ENCODE results near the gene ACOX3. TPM values are rescaled to one million over a fixed set of nuclear protein-coding genes. Genes with fewer than 3 reads are reported as not detected.

ACOX3 gene
- total and polyA plus RNA-seq, 10 of the 15 experiments (the other 5 are each of a cell fraction or from before 2014, with no cell fraction given) = 2.0 to 24.5 (median 14.0) TPM

DNA sequence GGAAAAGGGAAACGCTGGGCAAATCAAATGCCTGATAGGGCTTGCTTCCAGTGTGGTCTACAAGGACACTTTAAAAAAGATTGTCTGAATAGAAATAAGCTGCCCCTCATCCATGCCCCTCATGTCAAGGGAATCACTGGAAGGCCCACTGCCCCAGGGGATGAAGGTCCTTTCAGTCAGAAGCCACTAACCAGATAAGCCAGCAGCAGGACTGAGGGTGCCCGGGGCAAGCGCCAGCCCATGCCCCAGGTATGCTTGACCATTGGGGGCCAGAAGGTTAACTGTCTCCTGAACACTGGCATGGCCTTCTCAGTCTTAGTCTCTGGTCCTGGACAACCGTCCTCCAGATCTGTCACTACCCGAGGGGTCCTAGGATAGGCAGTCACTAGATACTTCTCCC lies 17.7 kb downstream of the ACOX3 start:
- Histone ChIP-seq H4K20me1 (ENCODE audit: control insufficient read depth, insufficient read depth) (no peaks in the 10 kb centered on the region), H3K4me2 (ENCODE audit: control insufficient read depth, insufficient read depth) (no peak overlapping the region), H3K4me3 (no peak overlapping the region), H3K27ac (ENCODE audit: control insufficient read depth, insufficient read depth) (no peak overlapping the region), H3K4me1 (ENCODE audit: control insufficient read depth, insufficient read depth, low read length) (peaks cover 20% of the 10 kb centered on the region), H2AFZ (ENCODE audit: control insufficient read depth, low read depth, low read length) (no peak overlapping the region), H3K9ac (ENCODE audit: control insufficient read depth, insufficient read depth, low read length) (no peak overlapping the region), H3K9me3 (replicated peaks; ENCODE audit: control insufficient read depth, insufficient read depth, low read length) (no peaks in the 10 kb centered on the region), H3K79me2 (ENCODE audit: control insufficient read depth, insufficient read depth, low read length) (peaks cover 4% of the 10 kb centered on the region), H3K36me3 (ENCODE audit: control insufficient read depth in 2 of 2, insufficient read depth in 2 of 2, low read length in 1 of 2) (no peaks in the 10 kb centered on the region), H3K27me3 (replicated peaks in 1 of 2; ENCODE audit: control insufficient read depth in 2 of 2, insufficient read depth in 2 of 2, low read length in 1 of 2) (no peaks in the 10 kb centered on the region)
- in situ Hi-C loops (cut with MboI) (no loop called here), intact Hi-C loops (cut with micrococcal nuclease; ENCODE audit: unreplicated experiment) (no loop called here)
- TF ChIP-seq ZBED1 (IDR thresholded peaks at IDR 0.05; ENCODE audit: borderline replicate concordance) = no peak
- TF ChIP-seq HDAC2 (IDR thresholded peaks at IDR 0.05) = no peak
- DNase-seq (ENCODE audit: low read depth, low spot score) (no peak), ATAC-seq (no peak), FAIRE-seq (no peak)
- ChIA-PET POLR2A (interaction anchor here (0.6 kb wide), 1 partner anchor 28 kb away, joined by 8 read pairs; no protein-coding TSS in a partner anchor), SMC1A (ENCODE audit: uncharacterized antibody, unreplicated experiment) (no interaction called here), RAD21 (ENCODE audit: unreplicated experiment) (no interaction called here), CTCF (interaction anchor here (0.7 kb wide), 1 partner anchor 16 kb away, joined by 3 read pairs; no protein-coding TSS in a partner anchor)
- 97% methylated on average over 5 of the region's 5 CpGs for WGBS (ENCODE audit: insufficient coverage, insufficient replicate concordance, low lambda C conversion rate, missing lambda C conversion rate)
- BruUV-seq (replicated peaks) = no TSS peak

DNA sequence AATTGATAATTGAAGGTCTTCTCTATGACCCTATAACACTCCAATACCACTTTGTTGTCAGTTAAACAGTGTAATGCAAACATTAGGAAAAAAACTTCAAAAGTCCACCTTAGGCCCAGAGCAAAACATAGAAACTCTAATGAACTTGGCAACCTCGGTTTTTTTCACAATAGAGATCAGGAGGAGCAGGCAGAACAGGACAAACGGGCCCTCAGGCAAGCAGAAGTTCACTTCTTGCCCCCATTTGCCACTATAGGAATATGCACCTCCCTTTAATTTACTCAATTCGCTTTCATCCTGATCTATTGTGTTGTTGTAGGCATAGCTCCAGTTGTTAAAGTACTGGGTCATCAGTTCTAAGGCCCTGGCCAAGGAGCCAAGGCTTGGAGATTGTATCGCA lies 18.2 kb downstream of the ACOX3 start:
- Histone ChIP-seq H3K4me2 (ENCODE audit: control insufficient read depth, insufficient read depth) (no peak overlapping the region), H3K27me3 (replicated peaks in 1 of 2; ENCODE audit: control insufficient read depth in 2 of 2, insufficient read depth in 2 of 2, low read length in 1 of 2) (no peaks in the 10 kb centered on the region), H3K36me3 (ENCODE audit: control insufficient read depth in 2 of 2, insufficient read depth in 2 of 2, low read length in 1 of 2) (no peaks in the 10 kb centered on the region), H4K20me1 (ENCODE audit: control insufficient read depth, insufficient read depth) (no peaks in the 10 kb centered on the region), H3K79me2 (ENCODE audit: control insufficient read depth, insufficient read depth, low read length) (no peaks in the 10 kb centered on the region; the same call in 1 of the 2 replicates), H3K9me3 (replicated peaks; ENCODE audit: control insufficient read depth, insufficient read depth, low read length) (no peaks in the 10 kb centered on the region), H3K4me1 (ENCODE audit: control insufficient read depth, insufficient read depth, low read length) (peaks cover 15% of the 10 kb centered on the region), H2AFZ (ENCODE audit: control insufficient read depth, low read depth, low read length) (no peak overlapping the region), H3K4me3 (no peak overlapping the region), H3K9ac (ENCODE audit: control insufficient read depth, insufficient read depth, low read length) (no peak overlapping the region), H3K27ac (ENCODE audit: control insufficient read depth, insufficient read depth) (no peak overlapping the region)
- ATAC-seq (no peak), FAIRE-seq (no peak), DNase-seq (ENCODE audit: low read depth, low spot score) (no peak)
- ChIA-PET SMC1A (ENCODE audit: uncharacterized antibody, unreplicated experiment) (no interaction called here), POLR2A (interaction anchor here (0.6 kb wide), 1 partner anchor 29 kb away, joined by 8 read pairs; no protein-coding TSS in a partner anchor), CTCF (interaction anchor here (0.7 kb wide), 1 partner anchor 17 kb away, joined by 3 read pairs; no protein-coding TSS in a partner anchor), RAD21 (ENCODE audit: unreplicated experiment) (no interaction called here)
- 45% methylated on average over 4 of the region's 4 CpGs for WGBS (ENCODE audit: insufficient coverage, insufficient replicate concordance, low lambda C conversion rate, missing lambda C conversion rate)
- no TSS peak for BruUV-seq (replicated peaks)
- in situ Hi-C loops (cut with MboI) (no loop called here), intact Hi-C loops (cut with micrococcal nuclease; ENCODE audit: unreplicated experiment) (no loop called here)
- no peak for TF ChIP-seq ZNF384 (IDR thresholded peaks at IDR 0.05; ENCODE audit: borderline replicate concordance, low read depth, low read length)
- TF ChIP-seq EED (IDR thresholded peaks at IDR 0.05; ENCODE audit: low read depth) = no peak
- no peak for TF ChIP-seq SUZ12 (IDR thresholded peaks at IDR 0.05; ENCODE audit: unreplicated experiment)
- TF ChIP-seq NRF1 (conservative IDR thresholded peaks at IDR 0.05; ENCODE audit: low read depth, low read length) = no peak
- TF ChIP-seq, protein P1, sequence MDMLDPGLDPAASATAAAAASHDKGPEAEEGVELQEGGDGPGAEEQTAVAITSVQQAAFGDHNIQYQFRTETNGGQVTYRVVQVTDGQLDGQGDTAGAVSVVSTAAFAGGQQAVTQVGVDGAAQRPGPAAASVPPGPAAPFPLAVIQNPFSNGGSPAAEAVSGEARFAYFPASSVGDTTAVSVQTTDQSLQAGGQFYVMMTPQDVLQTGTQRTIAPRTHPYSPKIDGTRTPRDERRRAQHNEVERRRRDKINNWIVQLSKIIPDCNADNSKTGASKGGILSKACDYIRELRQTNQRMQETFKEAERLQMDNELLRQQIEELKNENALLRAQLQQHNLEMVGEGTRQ (IDR thresholded peaks at IDR 0.05; ENCODE audit: borderline replicate concordance, low read depth, low read length) = no peak
- TF ChIP-seq NR2C1 (IDR thresholded peaks at IDR 0.05) = no peak
- no peak for TF ChIP-seq ZNF217 (IDR thresholded peaks at IDR 0.05)
- no peak for TF ChIP-seq ZNF24 (IDR thresholded peaks at IDR 0.05)
- TF ChIP-seq CBX5 (IDR thresholded peaks at IDR 0.05; ENCODE audit: low read depth) = no peak
- TF ChIP-seq, protein P2, sequence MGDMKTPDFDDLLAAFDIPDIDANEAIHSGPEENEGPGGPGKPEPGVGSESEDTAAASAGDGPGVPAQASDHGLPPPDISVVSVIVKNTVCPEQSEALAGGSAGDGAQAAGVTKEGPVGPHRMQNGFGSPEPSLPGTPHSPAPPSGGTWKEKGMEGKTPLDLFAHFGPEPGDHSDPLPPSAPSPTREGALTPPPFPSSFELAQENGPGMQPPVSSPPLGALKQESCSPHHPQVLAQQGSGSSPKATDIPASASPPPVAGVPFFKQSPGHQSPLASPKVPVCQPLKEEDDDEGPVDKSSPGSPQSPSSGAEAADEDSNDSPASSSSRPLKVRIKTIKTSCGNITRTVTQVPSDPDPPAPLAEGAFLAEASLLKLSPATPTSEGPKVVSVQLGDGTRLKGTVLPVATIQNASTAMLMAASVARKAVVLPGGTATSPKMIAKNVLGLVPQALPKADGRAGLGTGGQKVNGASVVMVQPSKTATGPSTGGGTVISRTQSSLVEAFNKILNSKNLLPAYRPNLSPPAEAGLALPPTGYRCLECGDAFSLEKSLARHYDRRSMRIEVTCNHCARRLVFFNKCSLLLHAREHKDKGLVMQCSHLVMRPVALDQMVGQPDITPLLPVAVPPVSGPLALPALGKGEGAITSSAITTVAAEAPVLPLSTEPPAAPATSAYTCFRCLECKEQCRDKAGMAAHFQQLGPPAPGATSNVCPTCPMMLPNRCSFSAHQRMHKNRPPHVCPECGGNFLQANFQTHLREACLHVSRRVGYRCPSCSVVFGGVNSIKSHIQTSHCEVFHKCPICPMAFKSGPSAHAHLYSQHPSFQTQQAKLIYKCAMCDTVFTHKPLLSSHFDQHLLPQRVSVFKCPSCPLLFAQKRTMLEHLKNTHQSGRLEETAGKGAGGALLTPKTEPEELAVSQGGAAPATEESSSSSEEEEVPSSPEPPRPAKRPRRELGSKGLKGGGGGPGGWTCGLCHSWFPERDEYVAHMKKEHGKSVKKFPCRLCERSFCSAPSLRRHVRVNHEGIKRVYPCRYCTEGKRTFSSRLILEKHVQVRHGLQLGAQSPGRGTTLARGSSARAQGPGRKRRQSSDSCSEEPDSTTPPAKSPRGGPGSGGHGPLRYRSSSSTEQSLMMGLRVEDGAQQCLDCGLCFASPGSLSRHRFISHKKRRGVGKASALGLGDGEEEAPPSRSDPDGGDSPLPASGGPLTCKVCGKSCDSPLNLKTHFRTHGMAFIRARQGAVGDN (IDR thresholded peaks at IDR 0.05) = no peak
